ENCODE data around the gene FBXL20.
"Not testable (repeated sequence)": the region's sequence is repeated elsewhere in the genome, so short reads cannot be mapped to it uniquely, and the experiment has no call there.

FBXL20 gene

DNA sequence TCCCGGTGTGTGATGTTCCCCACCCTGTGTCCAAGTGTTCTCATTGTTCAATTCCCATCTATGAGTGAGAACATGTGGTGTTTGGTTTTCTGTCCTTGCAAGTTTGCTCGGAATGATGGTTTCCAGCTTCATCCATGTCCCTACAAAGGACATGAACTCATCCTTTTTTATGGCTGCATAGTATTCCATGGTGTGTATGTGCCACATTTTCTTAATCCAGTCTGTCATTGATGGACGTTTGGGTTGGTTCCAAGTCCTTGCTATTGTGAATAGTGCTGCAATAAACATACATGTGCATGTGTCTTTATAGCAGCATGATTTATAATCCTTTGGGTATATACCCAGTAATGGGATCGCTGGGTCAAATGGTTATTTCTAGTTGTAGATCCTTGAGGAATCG lies 54.6 kb downstream of the FBXL20 start:
- H2AK5ac ChIP-seq (ENCODE audit: low read length); H3K4me3 ChIP-seq (ENCODE audit: low read depth, low read length); H3K79me1 ChIP-seq (ENCODE audit: low read length); H2BK120ac ChIP-seq (ENCODE audit: insufficient read depth, low read length, poor library complexity); H2BK12ac ChIP-seq (ENCODE audit: low read length); H3K9ac ChIP-seq (ENCODE audit: low read length); H3K18ac ChIP-seq (ENCODE audit: low read length); H4K91ac ChIP-seq (ENCODE audit: low read depth, low read length); H3K27me3 ChIP-seq (ENCODE audit: insufficient read depth, low read length); H3K9me3 ChIP-seq (ENCODE audit: insufficient read depth, low read depth, low read length); H3K23ac ChIP-seq (ENCODE audit: low read length); H3K4me2 ChIP-seq (ENCODE audit: low read length); H4K8ac ChIP-seq (ENCODE audit: low read depth, low read length); H2BK5ac ChIP-seq (ENCODE audit: low read depth, low read length, poor library complexity); H3K36me3 ChIP-seq (ENCODE audit: control insufficient read depth in 1 of 2, insufficient read depth in 2 of 2, low read length in 2 of 2); H4K12ac ChIP-seq (ENCODE audit: low read depth, low read length); DNase-seq; H3K4me1 ChIP-seq (ENCODE audit: control insufficient read depth in 1 of 2, insufficient read depth in 2 of 2, low read length in 2 of 2); H2AFZ ChIP-seq (ENCODE audit: insufficient read depth, low read length, poor library complexity); H3K14ac ChIP-seq (ENCODE audit: low read length); H3K27ac ChIP-seq (ENCODE audit: low read depth, low read length); H3K79me2 ChIP-seq (ENCODE audit: control insufficient read depth, insufficient read depth, low read length, poor library complexity); H3K4ac ChIP-seq (ENCODE audit: low read depth, low read length): not testable (repeated sequence)
- no CpG with 5 or more reads among the region's 5 CpGs for WGBS (ENCODE audit: extremely low coverage, insufficient coverage, insufficient read length)

DNA sequence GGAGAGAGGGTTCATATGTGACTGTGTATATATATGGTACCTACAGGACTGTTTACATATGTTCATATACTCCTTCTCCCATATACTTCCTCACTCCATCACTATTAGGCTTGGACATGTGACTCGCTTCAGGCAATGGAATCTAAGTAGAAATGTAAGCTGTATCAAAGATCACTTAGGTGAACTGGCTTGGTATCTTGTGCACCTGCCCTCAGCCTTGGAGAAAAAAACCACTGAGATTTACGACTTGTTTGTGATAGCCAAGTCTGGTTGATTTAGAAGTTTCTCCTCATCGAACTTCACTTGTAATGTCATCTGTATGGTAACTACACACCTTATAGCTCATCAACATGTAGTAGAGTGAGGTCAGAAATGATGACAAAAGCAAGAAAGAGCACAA lies 59.9 kb downstream of the FBXL20 start:
- Histone ChIP-seq H3K9ac (ENCODE audit: low read length) (no peak overlapping the region), H4K8ac (ENCODE audit: low read depth, low read length) (no peak overlapping the region), H3K14ac (ENCODE audit: low read length) (no peak overlapping the region), H2BK5ac (ENCODE audit: low read depth, low read length, poor library complexity) (no peak overlapping the region), H3K4me3 (ENCODE audit: low read depth, low read length) (no peak overlapping the region), H3K79me2 (ENCODE audit: control insufficient read depth, insufficient read depth, low read length, poor library complexity) (no peaks in the 10 kb centered on the region), H2AK5ac (ENCODE audit: low read length) (no peak overlapping the region), H3K18ac (ENCODE audit: low read length) (no peak overlapping the region), H2AFZ (ENCODE audit: insufficient read depth, low read length, poor library complexity) (no peak overlapping the region), H3K4me2 (ENCODE audit: low read length) (no peak overlapping the region), H3K23ac (ENCODE audit: low read length) (no peak overlapping the region), H3K79me1 (ENCODE audit: low read length) (no peaks in the 10 kb centered on the region), H4K12ac (ENCODE audit: low read depth, low read length) (no peak overlapping the region), H2BK120ac (ENCODE audit: insufficient read depth, low read length, poor library complexity) (no peak overlapping the region), H3K4me1 (ENCODE audit: control insufficient read depth in 1 of 2, insufficient read depth in 2 of 2, low read length in 2 of 2) (no peaks in the 10 kb centered on the region), H2BK12ac (ENCODE audit: low read length) (no peak overlapping the region), H3K27ac (ENCODE audit: low read depth, low read length) (no peak overlapping the region), H3K9me3 (ENCODE audit: insufficient read depth, low read depth, low read length) (no peaks in the 10 kb centered on the region), H3K27me3 (ENCODE audit: insufficient read depth, low read length) (no peaks in the 10 kb centered on the region), H3K36me3 (ENCODE audit: control insufficient read depth in 1 of 2, insufficient read depth in 2 of 2, low read length in 2 of 2) (no peaks in the 10 kb centered on the region), H4K91ac (ENCODE audit: low read depth, low read length) (no peak overlapping the region), H3K4ac (ENCODE audit: low read depth, low read length) (no peak overlapping the region)
- no CpG with 5 or more reads among the region's 3 CpGs for WGBS (ENCODE audit: extremely low coverage, insufficient coverage, insufficient read length)
- no peak for DNase-seq

DNA sequence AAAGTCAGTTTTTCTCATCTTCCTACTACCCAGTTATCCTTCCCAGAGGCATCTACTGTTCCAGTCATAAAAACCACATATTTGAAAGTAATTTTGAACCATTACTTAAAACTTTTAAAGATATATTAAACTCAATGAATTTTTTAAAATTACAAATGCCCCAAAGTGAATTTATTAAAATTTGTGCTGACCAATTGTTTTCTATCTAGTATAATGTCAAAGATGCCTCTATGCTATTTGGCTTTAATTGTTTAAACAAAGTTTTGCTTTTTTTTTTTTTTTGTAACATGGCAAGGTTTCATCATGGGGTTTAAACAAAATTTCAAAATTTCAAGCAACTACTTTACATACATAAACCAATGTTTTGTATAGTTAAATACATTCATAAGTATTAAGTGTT lies 60.7 kb downstream of the FBXL20 start:
- Histone ChIP-seq H3K79me2 (ENCODE audit: control insufficient read depth, insufficient read depth, low read length, poor library complexity) (no peaks in the 10 kb centered on the region), H3K18ac (ENCODE audit: low read length) (no peak overlapping the region), H2AFZ (ENCODE audit: insufficient read depth, low read length, poor library complexity) (no peak overlapping the region), H3K79me1 (ENCODE audit: low read length) (no peaks in the 10 kb centered on the region), H3K4me1 (ENCODE audit: control insufficient read depth in 1 of 2, insufficient read depth in 2 of 2, low read length in 2 of 2) (no peaks in the 10 kb centered on the region), H4K91ac (ENCODE audit: low read depth, low read length) (no peak overlapping the region), H2BK12ac (ENCODE audit: low read length) (no peak overlapping the region), H3K9ac (ENCODE audit: low read length) (no peak overlapping the region), H4K8ac (ENCODE audit: low read depth, low read length) (no peak overlapping the region), H2BK5ac (ENCODE audit: low read depth, low read length, poor library complexity) (no peak overlapping the region), H3K27ac (ENCODE audit: low read depth, low read length) (no peak overlapping the region), H3K27me3 (ENCODE audit: insufficient read depth, low read length) (no peaks in the 10 kb centered on the region), H2BK120ac (ENCODE audit: insufficient read depth, low read length, poor library complexity) (no peak overlapping the region), H4K12ac (ENCODE audit: low read depth, low read length) (no peak overlapping the region), H3K14ac (ENCODE audit: low read length) (no peak overlapping the region), H3K9me3 (ENCODE audit: insufficient read depth, low read depth, low read length) (no peaks in the 10 kb centered on the region), H3K4ac (ENCODE audit: low read depth, low read length) (no peak overlapping the region), H3K4me3 (ENCODE audit: low read depth, low read length) (no peak overlapping the region), H3K4me2 (ENCODE audit: low read length) (no peak overlapping the region), H3K23ac (ENCODE audit: low read length) (no peak overlapping the region), H3K36me3 (ENCODE audit: control insufficient read depth in 1 of 2, insufficient read depth in 2 of 2, low read length in 2 of 2) (no peaks in the 10 kb centered on the region), H2AK5ac (ENCODE audit: low read length) (no peak overlapping the region)
- no peak for DNase-seq

DNA sequence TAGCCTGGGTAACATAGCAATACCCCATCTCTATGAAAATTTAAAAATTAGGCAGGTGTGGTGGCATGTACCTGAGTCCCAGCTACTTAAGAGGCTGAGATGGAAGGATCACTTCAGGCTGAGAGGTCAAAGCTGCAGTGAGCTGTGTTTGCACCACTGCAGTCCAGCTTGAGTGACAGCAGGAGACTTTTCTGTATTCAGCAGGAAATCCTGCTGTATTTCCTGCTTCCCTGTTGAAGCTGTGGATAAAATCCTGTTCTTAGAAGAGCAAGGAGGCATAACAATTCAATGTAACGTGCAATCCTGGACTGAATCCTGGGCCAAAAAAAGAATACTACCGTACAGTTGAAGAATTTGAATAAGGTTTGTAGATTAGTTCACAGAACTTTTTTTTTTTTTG lies 62.2 kb downstream of the FBXL20 start:
- WGBS (ENCODE audit: extremely low coverage, insufficient coverage, insufficient read length): no CpG with 5 or more reads among the region's 2 CpGs
- no peak overlapping the region for H3K4me3 ChIP-seq (ENCODE audit: low read depth, low read length)

DNA sequence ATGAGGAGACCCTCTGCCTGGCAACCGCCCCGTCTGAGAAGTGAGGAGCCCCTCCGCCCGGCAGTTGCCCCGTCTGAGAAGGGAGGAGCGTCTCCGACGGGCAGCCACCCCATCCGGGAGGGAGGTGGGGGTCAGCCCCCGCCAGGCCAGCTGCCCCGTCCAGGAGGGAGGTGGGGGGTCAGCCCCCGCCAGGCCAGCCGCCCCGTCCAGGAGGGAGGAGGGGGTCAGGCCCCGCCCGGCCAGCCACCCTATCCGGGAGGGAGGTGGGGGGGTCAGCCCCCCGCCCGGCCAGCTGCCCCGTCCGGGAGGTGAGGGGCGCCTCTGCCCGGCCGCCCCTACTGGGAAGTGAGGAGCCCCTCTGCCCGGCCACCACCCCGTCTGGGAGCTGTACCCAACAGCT lies 63.8 kb downstream of the FBXL20 start:
- not testable (repeated sequence) for H4K12ac ChIP-seq (ENCODE audit: low read depth, low read length); H3K4me1 ChIP-seq (ENCODE audit: control insufficient read depth in 1 of 2, insufficient read depth in 2 of 2, low read length in 2 of 2)
- no CpG with 5 or more reads among the region's 26 CpGs for WGBS (ENCODE audit: extremely low coverage, insufficient coverage, insufficient read length)

More for the DNA sequence above, 62.2 kb downstream of the FBXL20 start:
- DNase-seq: no peak
- no peaks in the 10 kb centered on the region for H3K4me1 ChIP-seq (ENCODE audit: control insufficient read depth in 1 of 2, insufficient read depth in 2 of 2, low read length in 2 of 2)
- H3K9me3 ChIP-seq (ENCODE audit: insufficient read depth, low read depth, low read length): no peaks in the 10 kb centered on the region
- H3K4me2 ChIP-seq (ENCODE audit: low read length): no peak overlapping the region
- H2BK12ac ChIP-seq (ENCODE audit: low read length): no peak overlapping the region
- no peaks in the 10 kb centered on the region for H3K79me2 ChIP-seq (ENCODE audit: control insufficient read depth, insufficient read depth, low read length, poor library complexity)
- no peak overlapping the region for H2BK120ac ChIP-seq (ENCODE audit: insufficient read depth, low read length, poor library complexity)
- H3K14ac ChIP-seq (ENCODE audit: low read length): no peak overlapping the region
- no peaks in the 10 kb centered on the region for H3K27me3 ChIP-seq (ENCODE audit: insufficient read depth, low read length)
- no peak overlapping the region for H4K91ac ChIP-seq (ENCODE audit: low read depth, low read length)
- H4K8ac ChIP-seq (ENCODE audit: low read depth, low read length): no peak overlapping the region
- H3K18ac ChIP-seq (ENCODE audit: low read length): no peak overlapping the region
- H2AFZ ChIP-seq (ENCODE audit: insufficient read depth, low read length, poor library complexity): no peak overlapping the region
- H3K36me3 ChIP-seq (ENCODE audit: control insufficient read depth in 1 of 2, insufficient read depth in 2 of 2, low read length in 2 of 2): no peaks in the 10 kb centered on the region
- H2BK5ac ChIP-seq (ENCODE audit: low read depth, low read length, poor library complexity): no peak overlapping the region
- no peak overlapping the region for H3K9ac ChIP-seq (ENCODE audit: low read length)
- H3K4ac ChIP-seq (ENCODE audit: low read depth, low read length): no peak overlapping the region
- no peak overlapping the region for H4K12ac ChIP-seq (ENCODE audit: low read depth, low read length)
- no peak overlapping the region for H3K23ac ChIP-seq (ENCODE audit: low read length)
- H3K27ac ChIP-seq (ENCODE audit: low read depth, low read length): no peak overlapping the region
- H3K79me1 ChIP-seq (ENCODE audit: low read length): no peaks in the 10 kb centered on the region
- H2AK5ac ChIP-seq (ENCODE audit: low read length): no peak overlapping the region

More for the DNA sequence above, 63.8 kb downstream of the FBXL20 start:
- H2AK5ac ChIP-seq (ENCODE audit: low read length); H3K36me3 ChIP-seq (ENCODE audit: control insufficient read depth in 1 of 2, insufficient read depth in 2 of 2, low read length in 2 of 2); H3K14ac ChIP-seq (ENCODE audit: low read length); H2AFZ ChIP-seq (ENCODE audit: insufficient read depth, low read length, poor library complexity); H2BK5ac ChIP-seq (ENCODE audit: low read depth, low read length, poor library complexity); H3K18ac ChIP-seq (ENCODE audit: low read length); H3K79me1 ChIP-seq (ENCODE audit: low read length); H3K27ac ChIP-seq (ENCODE audit: low read depth, low read length); H3K27me3 ChIP-seq (ENCODE audit: insufficient read depth, low read length); H3K4me2 ChIP-seq (ENCODE audit: low read length); H3K79me2 ChIP-seq (ENCODE audit: control insufficient read depth, insufficient read depth, low read length, poor library complexity); H3K4ac ChIP-seq (ENCODE audit: low read depth, low read length); H3K4me3 ChIP-seq (ENCODE audit: low read depth, low read length); H4K8ac ChIP-seq (ENCODE audit: low read depth, low read length); H3K9me3 ChIP-seq (ENCODE audit: insufficient read depth, low read depth, low read length); H3K23ac ChIP-seq (ENCODE audit: low read length); H2BK12ac ChIP-seq (ENCODE audit: low read length); H3K9ac ChIP-seq (ENCODE audit: low read length); H4K91ac ChIP-seq (ENCODE audit: low read depth, low read length); H2BK120ac ChIP-seq (ENCODE audit: insufficient read depth, low read length, poor library complexity); DNase-seq: not testable (repeated sequence)

Data from trophoblast cell (in vitro differentiated cells and primary cell).